ENCODE measurements around the gene C1orf74.

The C1orf74 gene

DNA sequence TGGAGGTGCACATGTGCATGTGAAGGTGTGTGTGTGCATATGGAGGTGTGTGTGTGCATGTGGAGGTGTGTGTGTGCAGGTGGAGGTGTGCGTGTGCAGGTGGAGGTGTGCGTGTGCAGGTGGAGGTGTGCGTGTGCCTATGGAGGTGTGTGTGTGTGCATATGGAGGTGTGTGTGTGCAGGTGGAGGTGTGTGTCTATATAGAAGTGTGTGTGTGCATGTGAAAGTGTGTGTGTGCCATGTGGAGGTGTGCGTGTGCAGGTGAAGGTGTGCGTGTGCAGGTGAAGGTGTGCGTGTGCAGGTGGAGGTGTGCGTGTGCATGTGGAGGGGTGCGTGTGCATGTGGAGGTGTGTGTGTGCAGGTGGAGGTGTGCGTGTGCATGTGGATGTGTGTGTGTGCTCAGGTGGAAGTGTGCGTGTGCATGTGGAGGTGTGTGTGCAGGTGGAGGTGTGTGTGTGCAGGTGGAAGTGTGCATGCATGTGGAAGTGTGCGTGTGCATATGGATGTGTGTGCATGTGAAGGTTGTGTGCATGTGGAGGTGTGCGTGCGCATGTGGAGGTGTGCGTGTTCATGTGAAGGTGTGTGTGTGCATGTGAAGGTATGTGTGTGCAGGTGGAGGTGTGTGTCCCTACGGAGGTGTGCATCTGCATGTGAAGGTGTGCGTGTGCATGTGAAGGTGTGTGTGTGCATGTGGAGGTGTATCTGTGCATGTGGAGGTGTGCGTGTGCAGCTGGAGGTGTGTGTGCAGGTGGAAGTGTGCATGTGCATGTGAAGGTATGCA, 13.5 kb downstream of the C1orf74 start:
- no peaks in the 10 kb centered on the region for H3K9me3 ChIP-seq (ENCODE audit: control insufficient read depth, insufficient read depth, low read length)
- H3K9ac ChIP-seq (ENCODE audit: low read depth, low read length), result no peak overlapping the region
- peaks cover 8% of the 10 kb centered on the region; the same call in 1 of the 2 replicates for H3K4me1 ChIP-seq (ENCODE audit: insufficient read depth, low read length)
- no peaks in the 10 kb centered on the region for H3K36me3 ChIP-seq (ENCODE audit: insufficient read depth, low read length)

DNA sequence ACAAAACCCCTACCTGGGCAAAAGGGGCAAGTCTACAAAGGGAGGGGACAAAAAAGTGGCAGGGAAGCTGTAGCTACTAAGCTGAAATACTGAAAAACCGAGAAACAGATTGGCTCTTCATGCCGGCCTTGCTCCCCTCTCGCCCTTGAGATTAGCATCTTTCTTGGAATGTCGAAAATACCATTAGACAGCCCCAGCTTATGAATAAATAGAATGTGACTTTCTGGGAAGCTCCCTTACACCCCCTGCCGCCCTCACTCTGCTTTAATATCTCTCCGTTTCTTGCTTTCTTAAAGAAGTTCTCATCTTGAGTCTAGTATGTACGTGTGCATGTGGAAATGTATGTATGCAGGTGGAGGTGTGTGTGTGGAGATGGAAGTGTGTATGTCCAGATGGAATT, 14.4 kb downstream of the C1orf74 start:
- Histone ChIP-seq H3K4me1 (ENCODE audit: insufficient read depth, low read length) (peaks cover 8% of the 10 kb centered on the region; the same call in 1 of the 2 replicates), H3K9ac (ENCODE audit: low read depth, low read length) (no peak overlapping the region), H3K36me3 (ENCODE audit: insufficient read depth, low read length) (no peaks in the 10 kb centered on the region), H3K9me3 (ENCODE audit: control insufficient read depth, insufficient read depth, low read length) (no peaks in the 10 kb centered on the region)

DNA sequence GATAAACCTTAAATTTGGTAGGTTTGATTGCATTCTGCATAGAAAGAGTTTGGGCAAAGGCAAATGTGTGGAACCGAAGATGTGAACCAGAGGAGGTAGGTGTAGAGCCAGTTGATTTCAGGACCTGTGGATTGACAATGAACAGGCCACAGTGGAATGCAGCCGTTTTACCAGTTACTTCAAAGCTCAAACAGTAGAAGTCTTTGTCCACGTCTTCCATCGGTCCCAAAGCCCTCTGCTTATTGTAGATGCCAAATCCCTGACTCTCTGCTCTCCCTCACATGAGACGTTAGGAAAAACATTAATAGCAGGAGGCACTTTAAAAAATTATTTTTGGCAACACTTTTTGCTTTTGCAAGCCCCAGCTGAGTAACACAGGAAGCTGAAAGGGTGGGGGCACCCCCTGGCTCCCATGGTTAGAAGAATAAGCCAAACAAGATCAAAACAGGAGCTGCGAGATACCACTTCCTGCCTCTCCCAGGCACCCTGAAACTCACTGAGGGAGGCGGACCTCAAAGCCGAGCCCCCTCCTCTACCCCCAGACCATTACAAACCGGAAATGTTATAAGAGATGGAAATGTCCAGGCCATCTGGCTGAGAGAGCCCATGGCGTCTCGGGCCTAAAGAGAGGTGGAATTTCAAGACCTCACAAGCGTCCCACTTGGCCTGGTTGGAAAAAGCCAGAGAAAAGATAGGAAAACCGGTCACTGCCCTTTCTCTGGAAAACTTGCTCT, 15.0 kb downstream of the C1orf74 start:
- H3K9me3 ChIP-seq (ENCODE audit: control insufficient read depth, insufficient read depth, low read length), result no peaks in the 10 kb centered on the region
- no peak overlapping the region for H3K9ac ChIP-seq (ENCODE audit: low read depth, low read length)
- H3K36me3 ChIP-seq (ENCODE audit: insufficient read depth, low read length), result no peaks in the 10 kb centered on the region
- peaks cover 8% of the 10 kb centered on the region; the same call in 1 of the 2 replicates for H3K4me1 ChIP-seq (ENCODE audit: insufficient read depth, low read length)

DNA sequence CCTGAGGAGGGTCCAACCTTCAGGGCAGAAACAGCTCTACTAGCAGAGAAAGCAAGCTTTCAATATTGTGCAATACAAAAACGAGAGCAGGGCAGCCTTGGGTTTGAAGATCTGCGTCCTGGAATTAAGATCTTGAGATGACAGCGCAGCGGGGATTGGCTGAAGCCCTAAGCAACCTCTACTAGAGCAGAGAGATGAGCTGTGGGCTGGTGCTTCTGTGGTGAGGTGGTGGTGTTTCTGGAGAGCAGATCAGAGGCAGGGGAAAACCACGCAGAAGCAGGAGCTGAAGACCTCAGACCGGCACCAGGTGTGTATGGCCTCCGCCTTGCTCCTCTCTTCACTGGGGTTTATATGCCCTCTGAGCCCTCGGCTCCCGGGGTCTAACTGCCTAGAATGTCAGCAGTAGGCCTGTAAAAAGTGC, 16.0 kb downstream of the C1orf74 start:
- H3K4me1 ChIP-seq (ENCODE audit: insufficient read depth, low read length), result peaks cover 8% of the 10 kb centered on the region; the same call in 1 of the 2 replicates
- no peaks in the 10 kb centered on the region for H3K9me3 ChIP-seq (ENCODE audit: control insufficient read depth, insufficient read depth, low read length)
- no peaks in the 10 kb centered on the region for H3K36me3 ChIP-seq (ENCODE audit: insufficient read depth, low read length)
- H3K9ac ChIP-seq (ENCODE audit: low read depth, low read length), result no peak overlapping the region

DNA sequence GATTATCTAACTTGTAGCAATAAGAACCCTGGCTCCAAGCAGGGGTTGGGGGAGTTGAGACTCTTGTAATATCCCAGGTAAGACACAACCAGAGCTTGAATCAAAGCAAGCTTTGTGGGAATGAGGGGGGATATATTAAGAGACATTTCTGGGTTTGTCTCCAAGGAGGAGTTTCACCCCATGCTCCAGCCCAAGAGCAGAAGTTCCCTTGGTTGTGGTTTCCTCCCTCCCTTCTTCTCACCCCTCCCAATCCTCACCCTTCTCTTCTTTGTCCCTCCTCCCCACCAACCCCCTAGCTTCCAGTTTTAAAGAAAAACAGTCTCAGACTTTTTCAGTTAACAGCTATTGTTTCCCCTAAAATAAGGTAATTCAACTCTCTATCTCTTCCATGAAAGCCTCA, 16.7 kb downstream of the C1orf74 start:
- Histone ChIP-seq H3K9me3 (ENCODE audit: control insufficient read depth, insufficient read depth, low read length) (no peaks in the 10 kb centered on the region), H3K36me3 (ENCODE audit: insufficient read depth, low read length) (no peaks in the 10 kb centered on the region), H3K9ac (ENCODE audit: low read depth, low read length) (no peak overlapping the region), H3K4me1 (ENCODE audit: insufficient read depth, low read length) (peaks cover 8% of the 10 kb centered on the region; the same call in 1 of the 2 replicates)

DNA sequence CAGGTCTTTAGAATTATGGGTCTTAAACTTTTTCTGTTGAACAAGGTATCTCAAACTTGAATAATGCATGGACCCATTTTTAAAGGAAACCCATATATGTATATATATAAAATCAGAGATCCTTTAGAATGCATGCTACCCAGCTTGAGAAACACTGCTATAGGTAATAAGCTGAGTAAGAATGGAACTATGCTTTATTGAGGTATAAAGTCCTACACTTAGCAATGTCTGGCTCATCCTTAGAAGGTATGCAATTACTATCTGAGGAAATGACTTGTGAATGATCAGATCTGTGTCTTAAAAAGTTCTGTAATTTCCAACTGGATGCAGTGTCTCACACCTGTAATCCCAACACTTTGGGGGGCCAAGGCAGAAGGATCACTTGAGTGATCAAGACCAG, 17.3 kb downstream of the C1orf74 start:
- no peak overlapping the region for H3K9ac ChIP-seq (ENCODE audit: low read depth, low read length)
- H3K4me1 ChIP-seq (ENCODE audit: insufficient read depth, low read length), result peaks cover 8% of the 10 kb centered on the region; the same call in 1 of the 2 replicates
- H3K36me3 ChIP-seq (ENCODE audit: insufficient read depth, low read length), result no peaks in the 10 kb centered on the region
- no peaks in the 10 kb centered on the region for H3K9me3 ChIP-seq (ENCODE audit: control insufficient read depth, insufficient read depth, low read length)

DNA sequence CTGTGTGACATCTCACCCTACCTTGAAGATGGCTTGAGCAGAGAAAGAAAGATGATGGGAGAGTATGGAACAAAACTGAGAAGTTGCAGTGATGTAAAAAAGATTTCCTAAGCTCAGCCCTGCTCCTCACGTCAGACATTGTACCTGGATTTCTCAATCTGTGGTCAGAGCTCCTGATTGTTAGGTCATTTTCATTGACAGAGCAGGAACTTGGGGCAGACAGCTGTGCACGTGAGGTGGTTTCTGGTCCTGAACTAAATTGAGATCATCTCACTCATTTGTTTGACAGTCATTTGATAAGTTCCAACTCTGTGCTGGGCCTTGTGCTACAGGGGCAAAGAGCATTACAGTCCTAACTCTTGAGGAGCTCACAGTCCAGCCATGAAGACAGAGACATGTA, 18.3 kb downstream of the C1orf74 start:
- H3K4me1 ChIP-seq (ENCODE audit: insufficient read depth, low read length), result peaks cover 8% of the 10 kb centered on the region; the same call in 1 of the 2 replicates
- H3K9ac ChIP-seq (ENCODE audit: low read depth, low read length), result no peak overlapping the region
- no peaks in the 10 kb centered on the region for H3K36me3 ChIP-seq (ENCODE audit: insufficient read depth, low read length)
- no peaks in the 10 kb centered on the region for H3K9me3 ChIP-seq (ENCODE audit: control insufficient read depth, insufficient read depth, low read length)

DNA sequence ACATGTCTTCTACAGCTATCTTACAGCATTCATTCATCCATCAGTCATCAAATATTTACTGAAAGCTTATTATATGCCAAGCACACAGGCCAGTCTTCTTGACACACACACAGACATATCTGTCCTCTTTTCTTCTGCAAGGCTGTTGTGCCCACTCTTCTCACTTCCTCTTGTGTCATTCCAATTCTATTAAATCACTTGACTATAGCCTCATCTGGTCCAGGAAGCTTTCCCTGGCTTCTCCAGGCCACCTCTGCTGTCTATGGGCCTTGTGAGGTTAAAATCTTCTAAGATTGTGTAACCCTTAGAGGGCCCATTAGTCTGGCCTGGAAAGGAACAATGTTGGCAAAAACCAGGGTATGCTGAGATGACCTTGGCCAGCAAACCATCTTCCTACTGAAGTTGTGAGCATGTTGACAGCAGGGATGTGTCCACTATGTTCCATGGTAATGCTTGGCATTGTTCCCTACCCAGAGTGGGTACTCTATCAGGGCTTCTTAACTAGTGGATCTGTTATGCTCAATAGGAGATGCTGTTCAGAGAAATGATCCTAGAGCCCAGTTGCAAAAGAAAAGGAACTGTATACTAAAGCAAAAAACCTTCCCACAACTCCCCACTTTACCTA, 23.2 kb downstream of the C1orf74 start:
- Histone ChIP-seq H3K36me3 (ENCODE audit: insufficient read depth, low read length) (no peaks in the 10 kb centered on the region), H3K9me3 (ENCODE audit: control insufficient read depth, insufficient read depth, low read length) (no peaks in the 10 kb centered on the region)

DNA sequence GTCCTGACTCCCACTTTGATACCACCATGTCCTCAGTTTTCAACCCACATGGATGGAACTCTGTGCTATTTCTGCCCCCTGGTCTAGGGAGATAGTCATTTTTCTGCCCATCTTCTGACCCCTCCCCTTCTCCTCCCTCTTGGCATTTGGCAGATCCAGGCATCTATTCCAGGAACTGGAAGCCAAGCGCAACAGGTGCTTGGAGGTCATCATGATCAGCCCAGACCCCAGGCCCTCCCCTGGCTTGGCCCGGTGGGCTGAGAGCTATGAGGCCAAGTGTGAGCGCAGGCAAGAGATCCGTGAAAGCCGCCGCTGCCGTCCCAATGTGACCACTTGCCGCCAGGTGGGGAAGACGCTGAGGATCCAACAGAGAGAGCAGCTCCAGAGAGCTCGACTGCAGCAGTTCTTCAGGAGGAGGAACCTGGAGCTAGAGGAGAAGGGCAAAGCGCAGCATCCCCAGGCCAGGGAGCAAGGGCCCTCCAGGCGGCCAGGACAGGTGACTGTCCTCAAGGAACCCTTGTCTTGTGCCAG, 24.5 kb downstream of the C1orf74 start:
- Histone ChIP-seq H3K9ac (ENCODE audit: low read depth, low read length) (no peak overlapping the region), H3K9me3 (ENCODE audit: control insufficient read depth, insufficient read depth, low read length) (no peaks in the 10 kb centered on the region), H3K4me1 (ENCODE audit: insufficient read depth, low read length) (no peaks in the 10 kb centered on the region), H3K36me3 (ENCODE audit: insufficient read depth, low read length) (no peaks in the 10 kb centered on the region)

More for the DNA sequence above, 23.2 kb downstream of the C1orf74 start:
- Histone ChIP-seq H3K9ac (ENCODE audit: low read depth, low read length) (no peak overlapping the region), H3K4me1 (ENCODE audit: insufficient read depth, low read length) (no peaks in the 10 kb centered on the region)

DNA sequence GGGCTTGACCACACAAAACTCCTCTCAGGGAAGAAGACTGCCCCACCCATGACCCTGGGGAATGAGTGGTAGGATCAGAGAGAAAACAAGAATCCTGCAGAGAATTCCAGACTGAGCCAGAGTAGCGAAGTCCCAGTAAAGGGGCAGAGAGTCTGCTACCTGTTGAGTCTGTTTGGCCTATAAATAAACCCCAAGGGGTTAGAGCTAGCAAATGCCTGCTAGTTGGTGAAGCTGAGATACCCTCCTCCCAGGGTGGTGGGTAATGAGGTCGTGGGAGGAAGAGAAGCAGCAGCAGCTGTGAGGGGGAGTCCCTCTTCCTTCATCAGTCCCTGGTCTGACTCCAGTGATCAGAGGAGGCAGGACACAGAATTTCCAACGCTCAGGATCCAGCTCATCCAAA, 26.0 kb downstream of the C1orf74 start:
- Histone ChIP-seq H3K9ac (ENCODE audit: low read depth, low read length) (no peak overlapping the region), H3K4me1 (ENCODE audit: insufficient read depth, low read length) (no peaks in the 10 kb centered on the region), H3K36me3 (ENCODE audit: insufficient read depth, low read length) (no peaks in the 10 kb centered on the region), H3K9me3 (ENCODE audit: control insufficient read depth, insufficient read depth, low read length) (no peaks in the 10 kb centered on the region)

DNA sequence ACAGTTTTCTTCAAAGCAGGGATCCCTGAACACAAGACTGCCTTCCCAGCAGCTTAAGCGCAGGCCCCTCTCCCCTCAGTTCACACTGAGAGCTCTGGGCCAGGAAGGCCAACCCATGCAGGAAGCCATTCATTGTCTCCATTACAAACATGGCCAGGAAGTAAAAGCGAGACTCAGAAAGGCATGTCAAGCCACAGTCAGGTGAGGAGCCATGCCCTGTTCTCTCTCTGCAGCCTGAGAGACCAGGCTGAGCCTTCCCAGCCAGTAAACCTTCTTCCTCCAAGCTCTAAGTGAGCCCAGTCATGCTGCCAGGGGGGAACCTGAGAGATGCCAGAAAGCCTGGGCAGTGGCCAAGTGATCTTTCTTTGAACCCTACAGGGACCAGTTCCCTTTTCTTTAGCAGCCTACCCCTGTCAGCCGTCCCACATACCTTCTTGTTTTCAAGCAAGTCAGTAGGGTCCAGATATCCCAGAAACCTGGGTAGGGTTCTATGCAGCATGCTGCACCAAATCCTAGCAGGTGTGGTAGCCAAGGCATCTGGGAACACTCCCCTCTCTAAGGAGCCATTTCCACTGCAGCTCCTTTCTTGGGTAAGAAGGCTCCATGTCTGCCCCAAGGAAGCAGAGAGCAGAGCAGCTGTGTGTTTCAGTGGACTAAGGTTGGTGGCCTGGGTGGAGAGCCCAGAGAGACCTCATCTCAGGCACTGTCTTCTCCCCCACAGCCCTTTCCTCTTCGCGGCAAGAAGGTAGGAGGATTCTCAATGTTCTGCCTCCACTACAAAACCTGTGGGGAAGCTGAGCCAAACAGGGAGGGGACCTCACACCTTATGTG, 27.5 kb downstream of the C1orf74 start:
- no peaks in the 10 kb centered on the region for H3K36me3 ChIP-seq (ENCODE audit: insufficient read depth, low read length)
- no peak overlapping the region for H3K9ac ChIP-seq (ENCODE audit: low read depth, low read length)
- no peaks in the 10 kb centered on the region for H3K4me1 ChIP-seq (ENCODE audit: insufficient read depth, low read length)
- no peaks in the 10 kb centered on the region for H3K9me3 ChIP-seq (ENCODE audit: control insufficient read depth, insufficient read depth, low read length)

DNA sequence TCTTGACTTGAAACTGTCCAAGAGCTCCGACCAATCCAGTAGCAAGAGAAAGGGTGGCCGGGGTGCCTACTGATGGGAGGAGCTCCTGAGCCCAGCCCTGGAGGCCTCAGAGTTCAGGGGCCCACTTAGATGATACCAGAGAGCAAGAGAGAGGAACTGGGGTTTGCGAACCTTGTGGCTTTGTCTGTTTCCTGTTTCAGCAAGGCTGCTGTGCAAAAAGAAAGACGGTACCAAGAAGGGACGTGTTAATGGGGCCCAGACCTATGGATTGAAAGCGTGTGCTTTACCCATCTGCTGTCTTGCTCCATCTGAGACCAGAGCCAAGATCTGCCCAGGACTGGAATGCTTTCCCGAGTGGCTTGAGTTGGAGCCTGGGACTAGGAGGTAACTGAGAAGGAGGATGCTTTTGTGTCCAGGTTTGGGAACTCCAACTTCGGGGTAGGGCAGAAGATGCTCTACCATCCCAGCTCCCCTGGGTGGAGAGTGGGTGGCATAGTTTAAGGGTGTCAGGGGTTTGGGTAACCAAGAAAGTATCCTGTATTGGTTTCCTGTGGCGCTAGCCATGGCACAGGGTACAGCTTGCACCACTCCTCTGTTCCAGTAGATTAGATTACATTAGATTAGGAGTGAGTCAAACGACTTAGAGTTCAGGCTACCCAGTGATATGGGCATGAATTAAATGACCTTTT, 28.3 kb downstream of the C1orf74 start, which contains the start of gene TRAF3IP3:
TSS of gene TRAF3IP3 (plus strand) at position 128 of the 689 bp plus-strand sequence. CDS start 3,987 bp downstream, outside the sequence.
- Histone ChIP-seq H3K9me3 (ENCODE audit: control insufficient read depth, insufficient read depth, low read length) (no peaks in the 10 kb centered on the region), H3K9ac (ENCODE audit: low read depth, low read length) (no peak within 1 kb of the TSS), H3K36me3 (ENCODE audit: insufficient read depth, low read length) (no peaks in the 10 kb centered on the region), H3K4me1 (ENCODE audit: insufficient read depth, low read length) (no peaks in the 10 kb centered on the region)

DNA sequence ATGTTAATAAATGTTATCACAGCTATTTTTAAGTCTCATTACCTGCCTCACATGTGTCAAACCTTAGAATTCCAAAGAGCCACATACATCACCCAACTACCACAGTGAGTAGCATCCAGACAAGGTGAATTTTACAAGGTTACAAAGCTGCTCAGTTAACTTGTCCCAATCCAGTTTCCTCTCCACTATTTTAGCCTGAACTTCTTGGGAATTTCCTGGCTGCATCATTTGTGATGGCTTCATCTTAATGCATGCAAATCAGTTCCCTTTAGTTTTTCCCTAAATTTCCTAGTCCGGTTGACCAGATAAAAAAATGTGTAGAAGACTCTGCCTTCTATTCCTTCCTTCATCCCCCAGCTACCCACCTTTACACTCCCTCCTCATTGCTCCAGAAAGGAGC, 29.1 kb downstream of the C1orf74 start:
- no peak overlapping the region for H3K9ac ChIP-seq (ENCODE audit: low read depth, low read length)
- no peaks in the 10 kb centered on the region for H3K4me1 ChIP-seq (ENCODE audit: insufficient read depth, low read length)

More for the DNA sequence above, 29.1 kb downstream of the C1orf74 start:
- no peaks in the 10 kb centered on the region for H3K9me3 ChIP-seq (ENCODE audit: control insufficient read depth, insufficient read depth, low read length)
- no peaks in the 10 kb centered on the region for H3K36me3 ChIP-seq (ENCODE audit: insufficient read depth, low read length)
